ENCODE results near the gene FAM20C.
"Not testable (repeated sequence)": the region's sequence is repeated elsewhere in the genome, so short reads cannot be mapped to it uniquely, and the experiment has no call there.

FAM20C gene

DNA sequence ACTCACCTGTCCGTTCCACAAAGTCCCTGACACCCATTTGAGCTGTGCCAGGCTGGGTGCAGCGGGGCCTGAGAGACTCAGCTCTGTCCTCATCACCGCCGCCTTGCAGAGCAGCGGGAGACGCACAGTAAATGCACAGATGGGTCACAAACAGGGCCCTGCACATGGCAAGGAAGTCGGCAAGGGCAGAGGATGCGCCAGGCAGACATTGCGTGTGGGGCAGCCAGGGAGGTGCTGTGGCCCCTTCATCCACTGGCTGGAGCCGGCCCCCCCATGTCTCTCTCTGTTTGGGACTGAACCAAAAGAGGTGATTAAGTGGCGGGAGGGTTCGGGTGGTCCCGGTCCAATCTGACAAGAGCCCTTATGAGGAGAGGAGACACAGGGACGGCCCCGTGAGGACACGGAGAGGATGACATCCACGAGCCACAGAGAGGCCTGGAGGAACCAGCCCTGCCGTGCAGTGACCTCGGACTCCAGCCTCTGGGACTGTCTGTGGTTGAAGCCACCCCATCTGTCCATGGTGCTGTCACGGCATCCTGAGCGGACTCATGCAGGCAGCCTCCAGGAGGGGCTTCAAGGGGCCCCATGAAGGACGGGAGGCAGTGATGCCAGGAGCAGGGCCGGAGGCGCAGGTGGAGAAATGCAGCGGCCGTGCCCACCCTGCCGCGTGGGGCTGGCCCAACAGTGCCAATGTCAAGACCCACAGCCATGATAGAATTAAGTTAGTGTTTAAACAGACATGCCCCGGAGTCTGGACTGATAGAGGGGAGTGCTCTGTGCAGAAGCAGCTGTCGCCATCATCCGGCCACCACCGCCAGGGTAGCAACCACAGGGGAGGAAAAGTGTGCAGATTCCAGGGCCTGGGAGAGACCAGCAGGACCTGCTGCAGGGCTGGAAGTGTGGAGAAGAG, 69.2 kb downstream of the FAM20C start:
- no peak for DNase-seq

DNA sequence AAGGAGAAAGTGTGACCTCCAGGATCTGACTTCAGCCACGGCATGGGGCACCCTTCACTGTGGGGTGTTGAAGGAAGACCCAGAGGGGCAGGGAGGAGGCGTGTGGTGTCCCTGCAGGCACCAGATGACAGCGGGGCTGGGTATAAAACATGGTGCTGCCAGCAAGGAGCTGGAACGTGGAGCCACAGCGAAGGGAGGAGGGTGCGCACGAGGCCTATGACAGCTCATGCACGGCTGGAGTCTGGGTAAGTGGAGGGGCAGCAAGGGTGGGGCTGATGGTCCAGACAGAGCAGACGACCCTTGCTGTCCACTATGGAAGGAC, 69.8 kb downstream of the FAM20C start:
- no peak for DNase-seq

DNA sequence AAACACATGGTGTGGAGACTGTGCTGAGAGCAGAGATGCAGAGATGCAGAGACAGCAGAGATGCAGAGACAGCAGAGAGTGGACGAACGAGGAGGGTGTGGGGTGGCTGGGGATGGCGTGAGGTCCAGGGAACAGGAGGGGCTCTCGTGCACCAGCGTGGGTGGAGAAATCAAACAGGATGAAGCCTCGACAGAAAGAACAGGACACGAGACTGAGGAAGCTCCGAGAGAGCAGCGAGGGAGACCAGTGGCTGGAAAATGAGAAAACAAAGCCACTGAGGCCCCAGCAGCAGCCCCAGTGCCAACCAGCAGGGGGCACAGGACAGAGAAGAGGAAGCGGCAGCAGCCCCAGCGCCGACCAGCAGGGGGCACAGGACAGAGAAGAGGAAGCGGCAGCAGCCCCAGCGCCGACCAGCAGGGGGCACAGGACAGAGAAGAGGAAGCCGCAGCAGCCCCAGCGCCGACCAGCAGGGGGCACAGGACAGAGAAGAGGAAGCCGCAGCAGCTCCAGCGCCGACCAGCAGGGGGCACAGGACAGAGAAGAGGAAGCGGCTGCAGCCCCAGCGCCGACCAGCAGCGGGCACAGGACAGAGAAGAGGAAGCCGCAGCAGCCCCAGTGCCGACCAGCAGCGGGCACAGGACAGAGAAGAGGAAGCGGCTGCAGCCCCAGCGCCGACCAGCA, 70.4 kb downstream of the FAM20C start:
- not testable (repeated sequence) for DNase-seq

DNA sequence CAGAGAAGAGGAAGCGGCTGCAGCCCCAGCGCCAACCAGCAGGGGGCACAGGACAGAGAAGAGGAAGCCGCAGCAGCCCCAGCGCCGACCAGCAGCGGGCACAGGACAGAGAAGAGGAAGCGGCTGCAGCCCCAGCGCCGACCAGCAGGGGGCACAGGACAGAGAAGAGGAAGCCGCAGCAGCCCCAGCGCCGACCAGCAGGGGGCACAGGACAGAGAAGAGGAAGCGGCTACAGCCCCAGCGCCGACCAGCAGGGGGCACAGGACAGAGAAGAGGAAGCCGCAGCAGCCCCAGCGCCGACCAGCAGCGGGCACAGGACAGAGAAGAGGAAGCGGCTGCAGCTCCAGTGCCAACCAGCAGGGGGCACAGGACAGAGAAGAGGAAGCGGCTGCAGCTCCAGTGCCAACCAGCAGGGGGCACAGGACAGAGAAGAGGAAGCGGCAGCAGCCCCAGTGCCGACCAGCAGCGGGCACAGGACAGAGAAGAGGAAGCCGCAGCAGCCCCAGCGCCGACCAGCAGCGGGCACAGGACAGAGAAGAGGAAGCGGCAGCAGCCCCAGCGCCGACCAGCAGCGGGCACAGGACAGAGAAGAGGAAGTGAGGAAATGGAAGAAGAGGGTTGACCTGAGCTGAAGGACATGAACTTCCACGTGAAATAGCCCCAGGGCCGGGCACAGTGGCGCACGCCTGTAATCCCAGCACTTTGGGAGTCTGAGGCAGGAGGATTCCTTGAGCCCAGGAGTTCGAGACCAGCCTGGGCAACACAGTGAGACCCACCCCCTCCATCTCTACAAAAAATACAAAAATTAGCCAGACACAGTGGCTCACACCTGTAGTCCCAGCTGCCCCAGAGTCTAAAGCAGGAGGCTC, 71.3 kb downstream of the FAM20C start:
- not testable (repeated sequence) for DNase-seq

DNA sequence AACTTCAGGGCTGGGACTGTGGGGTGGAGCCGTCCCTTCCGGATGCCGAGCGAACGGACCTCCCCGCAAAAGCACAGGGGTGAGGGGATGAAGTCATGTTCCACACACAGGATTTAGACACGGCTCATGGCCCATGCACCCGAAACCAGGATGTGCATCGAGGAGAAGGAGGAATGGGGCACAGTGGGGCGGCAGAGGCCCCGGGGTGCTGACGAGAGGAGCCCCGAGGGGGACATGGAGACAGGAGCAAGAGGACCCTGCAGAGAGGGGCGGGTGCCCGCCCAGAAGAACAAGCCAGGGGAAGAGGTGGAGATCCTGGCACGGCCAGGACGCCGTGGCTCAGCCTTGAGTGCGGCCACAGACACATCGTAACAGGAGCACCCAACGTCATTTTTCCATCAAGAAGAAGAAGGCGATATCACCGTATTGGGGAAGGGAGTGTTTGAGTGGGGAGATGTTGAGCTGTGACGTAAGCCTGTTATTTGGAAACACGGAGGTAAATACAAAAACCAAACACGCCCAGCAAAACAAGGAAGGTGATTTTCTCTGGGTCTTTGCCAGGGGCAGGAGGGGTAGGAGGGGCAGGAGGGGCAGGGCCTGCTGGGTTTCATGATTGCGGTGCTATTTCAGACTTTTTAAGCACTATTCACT, 72.3 kb downstream of the FAM20C start:
- peak; percentile 67 for DNase-seq

DNA sequence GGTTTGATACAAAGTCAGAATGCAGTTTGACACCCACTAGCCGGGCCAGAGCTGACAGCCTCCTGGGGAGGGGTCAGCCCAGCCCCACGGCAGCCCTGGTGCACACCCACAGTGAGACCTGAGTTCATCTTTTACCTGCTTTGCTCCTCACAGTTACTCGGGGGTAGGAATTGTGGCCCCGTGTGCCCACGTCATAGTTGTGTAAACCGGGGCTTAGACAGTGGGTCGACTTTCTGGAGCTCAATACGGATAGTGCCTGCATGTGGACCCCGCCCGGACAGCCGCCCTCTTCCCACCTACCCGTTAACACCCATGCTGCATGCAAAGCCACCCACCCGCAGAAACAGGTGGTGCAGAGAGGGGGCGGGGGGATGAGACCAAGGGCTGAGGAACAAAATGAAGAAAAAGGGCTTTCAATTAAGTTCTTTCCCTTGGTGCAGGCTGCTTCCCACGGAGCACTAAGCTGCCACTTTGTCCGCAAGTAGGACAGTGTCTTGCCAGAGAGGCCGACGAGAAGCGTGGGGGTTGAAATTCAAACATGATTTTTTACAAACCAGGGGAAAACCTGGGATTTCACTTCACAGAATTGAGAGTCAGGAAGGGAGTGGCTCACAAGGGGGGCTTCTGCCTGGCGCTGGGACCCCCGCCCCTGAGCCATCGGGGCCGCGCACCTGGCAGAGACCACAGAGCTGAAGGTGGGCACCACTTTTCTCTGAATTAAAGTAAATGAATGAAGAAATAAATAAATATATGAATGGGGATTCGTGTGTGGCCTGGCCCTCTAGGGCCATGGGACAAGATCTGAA, 73.0 kb downstream of the FAM20C start:
- no peak for DNase-seq

DNA sequence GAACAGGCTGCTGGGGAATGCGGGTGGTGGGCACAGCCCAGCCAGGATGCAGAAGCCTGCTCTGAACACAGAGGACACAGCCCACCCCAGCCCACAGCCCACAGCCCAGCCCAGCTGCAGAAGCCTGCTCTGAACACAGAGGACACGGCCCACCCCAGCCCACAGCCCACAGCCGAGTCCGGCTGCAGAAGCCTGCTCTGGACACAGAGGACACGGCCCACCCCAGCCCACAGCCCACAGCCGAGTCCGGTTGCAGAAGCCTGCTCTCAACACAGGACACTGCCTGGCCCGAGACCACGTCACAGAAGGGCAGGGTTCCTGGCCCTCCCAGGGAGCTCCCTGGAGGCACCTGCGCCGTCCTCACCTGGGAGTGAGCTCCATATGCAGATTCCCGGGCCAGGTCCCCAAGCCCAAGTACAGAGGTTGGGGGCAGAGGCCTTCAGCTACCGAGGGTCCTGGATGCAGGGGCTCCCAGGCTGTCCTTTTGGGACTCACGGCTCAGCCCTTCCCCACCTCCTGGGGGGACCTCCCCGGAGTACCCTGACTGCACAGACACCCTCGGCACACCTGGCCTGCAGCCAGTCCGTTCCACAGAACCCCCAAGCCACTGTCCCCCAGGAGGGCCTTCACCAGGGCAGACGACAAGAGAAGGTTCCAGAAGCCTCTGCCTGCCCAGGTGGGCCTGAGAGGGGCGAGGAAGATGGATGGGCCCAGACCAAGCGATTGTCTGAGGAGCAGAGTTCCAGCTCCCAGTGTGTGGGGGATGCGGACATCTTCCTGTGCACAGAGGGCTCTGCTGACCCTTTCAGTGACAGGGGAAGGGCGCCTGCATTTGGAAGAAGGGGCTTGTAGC, 73.9 kb downstream of the FAM20C start:
- DNase-seq: no peak

DNA sequence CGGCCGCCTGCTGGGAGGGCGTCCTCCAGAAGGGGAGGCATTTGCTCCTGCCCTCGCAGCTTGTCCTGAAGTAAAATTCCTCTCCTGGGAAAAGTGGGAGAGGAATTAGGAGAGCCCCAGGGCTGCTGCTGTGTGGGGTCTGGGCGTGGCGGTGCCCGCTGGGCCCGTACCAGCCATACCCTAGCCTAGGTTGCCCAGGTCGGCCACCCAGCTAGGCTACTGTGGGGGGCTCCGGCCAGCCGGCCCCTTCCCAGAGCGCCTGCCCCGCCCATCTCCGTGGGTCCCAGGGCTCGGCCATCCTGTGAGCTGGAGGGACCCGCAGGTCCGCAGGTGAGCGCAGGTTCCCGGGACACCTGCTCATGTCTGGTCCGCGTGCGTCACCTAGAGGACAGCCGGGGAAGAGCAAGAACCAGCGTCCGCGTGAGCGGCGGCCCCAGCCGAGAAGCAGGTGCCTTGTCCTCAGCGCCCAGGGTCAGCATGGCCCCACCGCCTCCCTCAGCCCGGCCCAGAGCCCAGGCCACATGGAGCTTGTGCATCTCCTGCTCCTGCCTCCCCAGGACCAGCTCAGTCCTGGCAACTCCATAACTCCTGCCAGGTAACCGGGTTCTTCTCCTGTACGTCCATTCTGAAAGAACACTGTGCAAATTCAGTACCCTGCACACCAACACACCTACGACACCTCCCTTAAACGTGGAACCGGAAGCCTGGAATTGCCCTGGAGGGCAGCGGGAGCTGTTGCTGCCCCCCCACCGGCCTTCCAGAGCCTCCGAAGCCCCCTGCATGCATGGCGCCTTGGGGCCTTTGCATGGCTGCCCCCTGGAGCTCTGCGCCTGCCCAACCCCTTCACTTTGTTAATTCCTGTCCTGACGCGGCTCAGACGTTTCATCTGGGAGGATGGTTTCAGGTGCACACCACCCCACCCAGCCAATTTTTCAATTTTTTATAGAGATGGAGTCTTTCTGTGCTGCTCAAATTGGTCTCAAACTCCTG, 74.8 kb downstream of the FAM20C start:
- peak; percentile 45 for DNase-seq

DNA sequence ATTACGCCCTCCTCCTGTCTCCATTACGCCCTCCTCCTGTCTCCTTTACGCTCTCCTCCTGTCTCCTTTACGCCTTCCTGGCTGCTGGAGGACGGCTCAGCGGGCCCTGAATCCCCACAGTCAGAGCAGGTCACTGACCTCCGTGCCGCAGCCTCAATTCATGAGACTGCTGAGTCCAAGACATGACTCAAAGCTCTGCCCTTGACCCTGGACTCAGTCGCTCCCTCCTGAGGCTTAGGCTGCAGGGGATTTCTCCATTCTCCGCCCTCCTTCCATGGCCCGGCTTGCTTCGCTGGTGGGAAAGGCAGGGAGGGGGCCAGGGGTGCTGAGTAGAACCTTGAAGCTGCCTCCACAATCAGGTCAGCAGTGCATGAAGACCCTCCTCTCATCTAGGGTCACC, 76.6 kb downstream of the FAM20C start:
- DNase-seq: no peak

DNA sequence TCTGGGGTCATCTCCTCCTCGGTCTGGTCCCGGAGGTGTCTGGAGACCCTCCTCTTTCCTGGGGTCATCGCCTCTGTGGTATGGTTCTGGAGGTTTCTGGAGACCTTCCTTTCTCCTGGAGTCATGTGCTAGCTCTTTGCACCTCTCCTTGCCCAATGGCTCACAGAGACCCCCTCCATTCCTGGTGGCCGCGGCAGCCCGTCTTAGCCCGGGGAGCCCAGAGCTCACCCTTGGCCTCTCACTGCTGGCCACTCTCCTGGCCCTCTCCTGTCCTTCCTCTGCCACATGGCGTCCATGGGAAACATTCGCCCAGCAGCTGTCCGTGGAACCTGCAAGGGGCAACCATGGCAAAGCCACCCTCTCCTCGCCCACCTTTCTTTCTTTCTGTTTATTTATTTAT, 77.3 kb downstream of the FAM20C start:
- DNase-seq: no peak

DNA sequence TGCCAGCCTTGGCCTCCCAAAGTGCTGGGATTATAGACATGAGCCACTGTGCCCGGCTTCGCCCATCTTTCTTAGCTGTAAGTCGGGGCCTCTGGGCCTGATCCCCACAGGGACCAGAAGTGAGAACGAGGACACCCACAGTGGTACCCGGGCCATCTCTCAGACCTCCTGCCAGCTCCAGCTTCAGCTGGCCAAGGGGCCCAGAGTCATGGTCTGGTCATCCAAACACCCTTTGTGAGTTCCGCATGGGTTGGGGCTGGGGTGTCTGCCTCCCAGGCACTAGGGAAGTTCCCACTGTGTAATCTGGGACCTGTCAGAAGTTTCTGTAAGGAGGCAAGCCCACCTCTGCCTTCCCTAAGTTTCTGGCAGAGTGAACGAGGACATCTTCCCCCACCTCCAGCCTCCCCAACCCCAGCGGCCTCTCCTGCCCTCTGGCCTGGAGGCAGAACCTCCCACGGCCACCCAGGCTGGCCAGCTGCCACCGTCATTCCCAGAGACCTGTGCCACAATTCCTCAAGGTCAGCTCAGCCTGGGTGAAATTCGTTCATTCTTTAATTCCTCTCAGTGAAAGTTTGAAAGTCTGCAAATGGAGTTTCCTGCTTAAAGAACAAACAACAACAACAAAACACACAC, 78.1 kb downstream of the FAM20C start:
- DNase-seq: no peak

DNA sequence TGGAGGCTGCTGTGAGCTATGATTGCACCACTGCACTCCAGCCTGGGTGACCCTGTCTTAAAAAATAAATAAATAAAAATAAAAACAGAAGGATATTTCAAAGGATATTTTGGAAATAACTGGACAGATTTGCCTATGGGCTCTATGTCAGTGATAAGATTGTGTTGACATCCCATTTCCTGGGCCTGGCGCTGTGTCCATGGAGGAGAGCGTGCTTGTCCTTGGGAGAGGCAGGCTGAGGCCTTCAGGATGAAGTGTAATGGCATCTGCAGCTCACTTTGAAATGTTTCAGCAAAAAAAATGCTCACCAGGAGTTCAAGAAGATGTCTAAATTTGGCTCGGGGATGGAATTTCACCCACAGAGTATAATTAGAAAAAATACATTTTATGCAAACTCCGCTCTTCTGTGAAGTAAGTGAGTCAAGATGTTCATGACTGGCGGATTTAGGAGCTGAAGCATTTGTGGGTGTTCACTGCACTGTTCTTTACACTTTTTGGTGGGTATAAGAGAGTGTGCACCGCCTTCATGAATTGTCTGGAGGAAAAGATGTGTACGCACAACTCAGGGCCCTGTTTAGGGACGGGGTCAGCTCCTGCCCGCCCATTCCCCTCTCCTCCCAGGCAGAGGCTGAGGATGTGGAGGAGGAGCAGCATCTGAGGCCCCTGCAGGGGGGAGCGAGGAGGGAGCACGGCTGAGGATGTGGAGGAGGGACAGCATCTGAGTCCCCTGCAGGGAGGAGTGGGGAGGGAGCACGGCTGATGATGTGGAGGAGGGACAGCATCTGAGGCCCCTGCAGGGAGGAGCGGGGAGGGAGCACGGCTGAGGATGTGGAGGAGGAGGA, 79.1 kb downstream of the FAM20C start:
- no peak for DNase-seq

DNA sequence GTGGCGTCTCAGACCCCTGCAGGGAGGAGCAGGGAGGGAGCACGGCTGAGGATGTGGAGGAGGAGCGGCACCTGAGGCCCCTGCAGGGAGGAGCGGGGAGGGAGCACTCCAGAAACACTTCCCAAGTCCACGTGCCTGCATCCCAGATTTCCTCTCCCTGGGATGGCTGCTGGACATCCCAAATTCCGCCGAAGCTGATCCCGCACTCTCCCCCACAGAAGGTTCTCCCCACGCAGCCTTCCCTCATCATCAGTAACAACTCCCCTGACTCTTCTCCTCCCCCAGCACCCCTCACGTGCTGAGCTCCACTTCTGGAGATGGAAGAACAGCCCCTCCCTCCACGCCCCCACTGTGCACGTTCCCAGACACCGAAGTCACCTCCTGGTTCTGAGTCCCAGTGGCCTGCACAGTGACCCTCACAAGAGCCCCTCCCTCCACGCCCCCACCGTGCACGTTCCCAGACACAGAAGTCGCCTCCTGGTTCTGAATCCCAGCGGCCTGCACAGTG, 79.8 kb downstream of the FAM20C start:
- no peak for DNase-seq

DNA sequence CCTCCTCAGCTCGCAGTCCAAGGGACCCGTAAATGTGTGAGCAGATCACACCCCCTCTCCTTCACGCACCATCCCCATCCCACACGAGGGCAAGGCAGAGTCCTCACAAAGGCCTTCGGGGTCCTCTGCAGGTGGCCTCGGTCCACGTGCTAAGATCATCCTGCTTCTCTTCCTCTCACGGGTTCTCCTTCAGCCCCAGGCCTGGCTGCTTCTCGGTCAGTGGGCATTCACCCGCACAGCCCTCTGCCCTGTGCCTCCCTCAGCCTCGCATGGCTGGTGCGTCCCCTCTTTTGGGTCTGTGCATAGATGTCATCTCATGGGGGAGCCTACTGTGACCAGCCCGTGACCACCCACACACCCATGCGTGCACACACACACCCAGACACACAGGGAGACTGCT, 80.3 kb downstream of the FAM20C start:
- DNase-seq: no peak

DNA sequence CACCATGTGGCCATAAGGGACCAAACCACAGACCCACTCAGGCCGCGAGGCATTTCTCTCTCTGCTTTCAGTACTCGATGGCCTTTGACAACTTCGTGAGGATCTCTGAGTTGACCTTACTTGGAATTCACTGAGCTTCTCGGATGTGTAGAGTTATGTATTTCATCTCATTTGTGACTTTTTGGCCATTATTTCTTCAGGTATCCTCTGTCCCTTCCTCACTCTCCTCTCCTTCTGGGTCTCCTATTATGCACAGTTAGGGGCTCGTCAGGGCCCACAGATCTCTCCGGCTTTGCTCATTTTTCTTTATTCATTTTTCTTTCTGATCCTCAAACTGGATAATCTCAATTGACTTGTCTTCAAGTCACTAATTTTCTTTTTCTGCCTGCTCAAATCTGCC, 81.0 kb downstream of the FAM20C start:
- DNase-seq: no peak

DNA sequence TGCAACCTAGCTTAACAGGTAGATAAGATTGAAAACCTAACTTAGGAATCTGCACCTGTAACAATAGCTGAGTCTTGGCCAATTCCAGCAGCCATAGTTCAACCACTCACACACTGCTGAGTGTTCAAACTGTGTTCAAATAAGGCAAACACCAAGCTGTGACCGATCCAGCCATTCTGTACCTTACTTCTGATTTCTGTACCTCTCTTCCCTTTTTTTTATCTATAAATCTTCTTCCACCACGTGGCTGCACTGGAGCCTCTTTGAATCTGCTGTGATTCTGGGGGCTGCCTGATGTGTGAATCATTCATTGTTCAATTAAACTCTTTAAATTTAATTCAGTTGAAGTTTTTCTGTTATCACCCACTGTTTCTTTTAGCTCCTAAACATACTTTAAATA, 81.9 kb downstream of the FAM20C start:
- DNase-seq: no peak

DNA sequence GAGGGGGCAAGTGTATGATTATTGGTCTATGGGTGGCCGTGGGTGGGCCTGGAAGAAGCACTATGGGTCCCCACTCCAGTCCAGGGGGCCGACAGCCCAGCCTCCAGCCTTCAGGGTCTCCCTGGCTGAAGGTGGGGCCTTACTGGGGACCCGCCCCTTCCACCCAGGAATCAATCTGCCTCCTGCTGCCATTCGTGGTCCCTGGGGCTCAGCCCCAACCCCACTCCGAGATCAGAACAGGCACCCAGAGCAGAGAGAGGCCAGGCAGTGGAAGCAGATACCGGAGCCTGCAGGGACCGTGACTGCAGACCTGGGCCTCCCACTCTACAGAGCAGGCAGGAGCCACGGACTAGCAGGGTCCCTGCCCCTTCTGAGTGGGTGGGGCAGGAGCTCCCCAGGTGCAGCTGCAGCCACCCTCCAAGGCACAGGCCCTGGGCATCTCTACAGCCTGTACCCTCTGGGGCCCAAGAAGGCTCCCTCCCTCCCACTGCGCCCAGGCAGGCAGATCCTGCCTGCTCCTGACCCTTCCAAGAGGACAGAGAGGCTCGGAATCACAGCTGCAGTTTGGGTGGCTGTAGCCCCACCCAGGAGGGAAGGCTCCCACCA, 84.0 kb downstream of the FAM20C start:
- DNase-seq: no peak

DNA sequence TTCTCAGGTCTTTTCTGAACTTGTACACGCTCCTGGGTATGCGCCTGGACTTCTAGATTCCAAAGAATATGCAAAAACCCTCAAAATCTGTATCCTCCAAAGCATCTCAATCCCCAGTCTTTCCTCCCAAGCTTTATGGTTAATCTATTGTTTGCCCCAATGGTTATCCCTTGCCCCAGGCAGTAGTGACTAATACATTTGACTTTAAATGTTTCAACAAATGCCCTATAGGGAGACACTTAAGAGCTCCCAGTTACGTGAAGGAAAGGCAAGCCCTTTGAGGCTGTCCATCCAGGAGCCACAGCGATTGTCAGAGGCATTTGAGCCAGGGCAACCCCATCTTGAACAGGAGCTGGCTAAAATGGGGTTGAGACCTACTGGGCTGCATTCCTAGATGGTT, 84.9 kb downstream of the FAM20C start:
- DNase-seq: no peak

All from NCI-H345 (cell line).